H54 (cell line): Measurements from ENCODE around the gene ZNF490.
A peak's percentile ranks its signal among the peaks of the same experiment; 100 is the strongest.
"Not testable (repeated sequence)": the region's sequence is repeated elsewhere in the genome, so short reads cannot be mapped to it uniquely, and the experiment has no call there.

Experiments used
- DNase-seq: peaks from one replicate; pipeline ENCODE4 v3.0.0; 2011; ENCODE audit warnings: low spot score, mixed read lengths; ENCODE audit not compliant: insufficient read length
- FAIRE-seq: peaks from 3 replicates; lab custom pipeline; 2011; peaks lifted over from hg19 to GRCh38; lab: Jason Lieb, UNC
- POLR2A ChIP-seq: IDR thresholded peaks from 2 replicates; pipeline ENCODE4 v1.6.1; 2011; ENCODE audit warnings: low read depth, mild to moderate bottlenecking, low read length

Gene ZNF490

DNA sequence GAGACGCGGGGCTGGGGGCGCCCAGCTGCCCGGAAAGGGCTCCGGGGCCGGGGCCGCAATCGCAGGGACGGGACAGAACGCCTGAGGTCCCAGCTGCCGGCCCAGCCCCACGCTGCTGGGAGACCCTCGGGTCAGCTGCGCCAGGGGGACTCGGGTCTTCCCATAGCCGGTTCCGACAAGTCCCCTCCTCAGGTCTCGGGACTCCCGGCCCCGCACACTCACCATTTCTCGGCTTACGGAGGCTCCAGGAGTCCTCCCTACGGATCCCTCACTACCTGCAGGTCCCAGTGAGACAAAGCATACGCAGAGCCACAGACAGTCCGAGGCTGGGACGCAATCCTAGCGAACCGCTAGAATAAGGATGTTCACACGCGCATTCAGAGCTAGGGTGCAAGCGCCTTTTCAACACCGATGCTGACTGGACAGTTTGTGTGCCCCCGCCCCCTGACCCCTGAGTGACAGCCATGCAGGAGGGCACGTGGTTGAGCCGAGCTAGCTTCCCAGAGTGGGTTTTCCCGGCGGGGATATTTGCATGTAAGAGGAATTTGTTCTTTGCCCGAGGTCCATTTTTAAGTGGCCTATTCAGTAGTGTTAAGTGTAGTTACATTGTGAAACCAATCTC, 13.6 kb downstream of the ZNF490 start:
- FAIRE-seq (no peak), DNase-seq (no peak)
- no peak for TF ChIP-seq POLR2A

DNA sequence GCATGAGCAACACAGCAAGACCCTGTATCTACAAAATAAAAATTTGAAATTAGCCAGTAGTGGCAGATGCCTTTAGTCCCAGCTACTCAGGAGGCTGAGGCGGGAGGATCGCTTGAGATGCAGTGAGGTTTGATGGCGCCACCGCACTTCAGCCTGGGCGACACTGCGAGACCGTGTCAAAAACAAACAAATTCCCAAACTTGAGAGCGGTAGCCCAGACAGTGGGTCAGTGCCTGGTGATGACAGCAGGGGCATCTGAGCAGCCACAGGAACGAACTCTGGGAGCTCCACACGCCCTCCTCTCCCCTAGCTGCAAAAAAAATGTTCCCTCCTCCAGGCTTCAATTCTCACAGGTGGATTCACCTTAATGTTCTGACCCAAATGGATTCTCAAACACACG, 14.1 kb downstream of the ZNF490 start:
- DNase-seq (no peak), FAIRE-seq (no peak)
- TF ChIP-seq POLR2A: no peak

DNA sequence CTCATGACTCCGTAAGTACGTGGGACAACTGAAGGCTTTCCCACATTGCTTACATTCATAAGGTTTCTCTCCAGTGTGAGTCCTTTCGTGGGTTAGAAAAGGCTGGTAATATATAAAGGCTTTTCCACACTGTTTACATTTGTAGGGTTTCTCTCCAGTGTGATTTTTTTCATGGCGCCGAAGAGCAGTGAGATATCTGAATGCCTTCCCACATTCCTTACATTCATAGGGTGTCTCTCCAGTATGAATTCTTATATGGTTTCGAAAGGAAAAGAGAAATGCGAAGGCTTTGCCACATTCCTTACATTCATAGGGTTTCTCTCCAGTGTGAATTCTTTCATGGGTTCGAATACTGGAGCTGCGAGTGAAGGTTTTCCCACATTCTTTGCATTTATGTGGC, 29.5 kb downstream of the ZNF490 start:
- DNase-seq: no peak
- TF ChIP-seq POLR2A: no peak
- no peak for FAIRE-seq

DNA sequence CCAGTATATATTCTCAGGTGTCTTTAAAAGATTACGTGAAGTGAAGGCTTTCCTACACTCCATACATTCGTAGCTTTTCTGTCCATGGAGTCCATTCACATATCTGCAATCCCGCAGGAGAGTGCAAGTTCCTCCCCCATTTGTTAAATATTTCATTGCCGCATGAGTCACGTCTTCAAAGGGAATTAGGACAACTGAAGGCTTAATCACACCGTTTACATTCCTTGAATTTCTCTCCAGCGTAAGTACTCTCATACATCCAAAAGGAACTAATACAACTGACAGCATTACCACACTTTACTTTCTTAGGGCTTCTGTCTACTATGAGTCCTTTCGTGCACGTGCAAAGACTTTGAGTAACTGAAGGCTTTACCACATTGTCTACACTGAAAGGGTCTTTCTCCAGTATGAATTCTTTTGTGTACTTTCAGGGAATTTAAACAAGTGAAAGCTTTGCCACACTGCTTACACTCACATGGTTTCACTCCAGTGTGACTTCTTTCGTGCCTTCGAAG, 30.4 kb downstream of the ZNF490 start:
- DNase-seq: peak; percentile 22
- peak; percentile 15 for FAIRE-seq
- TF ChIP-seq POLR2A: no peak

DNA sequence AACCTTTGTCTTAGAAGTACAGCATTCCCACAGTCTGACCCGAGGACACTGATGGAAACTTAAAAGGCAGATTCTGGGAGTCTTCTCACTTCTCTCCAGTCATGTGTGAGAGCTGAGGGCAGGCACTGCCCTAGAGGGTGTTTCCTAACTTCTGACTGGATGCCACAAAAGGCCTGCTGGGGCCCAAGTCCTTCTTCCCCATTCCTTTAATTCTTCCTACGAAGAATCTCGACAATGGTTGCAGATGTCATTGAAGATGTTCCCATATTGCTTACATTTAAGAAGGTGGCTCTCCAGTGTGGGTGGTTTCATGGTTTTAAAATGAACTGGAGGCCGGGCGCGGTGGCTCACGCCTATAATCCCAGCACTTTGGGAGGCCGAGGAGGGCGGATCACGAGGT, 32.0 kb downstream of the ZNF490 start:
- FAIRE-seq: no peak
- no peak for DNase-seq
- TF ChIP-seq POLR2A: no peak

DNA sequence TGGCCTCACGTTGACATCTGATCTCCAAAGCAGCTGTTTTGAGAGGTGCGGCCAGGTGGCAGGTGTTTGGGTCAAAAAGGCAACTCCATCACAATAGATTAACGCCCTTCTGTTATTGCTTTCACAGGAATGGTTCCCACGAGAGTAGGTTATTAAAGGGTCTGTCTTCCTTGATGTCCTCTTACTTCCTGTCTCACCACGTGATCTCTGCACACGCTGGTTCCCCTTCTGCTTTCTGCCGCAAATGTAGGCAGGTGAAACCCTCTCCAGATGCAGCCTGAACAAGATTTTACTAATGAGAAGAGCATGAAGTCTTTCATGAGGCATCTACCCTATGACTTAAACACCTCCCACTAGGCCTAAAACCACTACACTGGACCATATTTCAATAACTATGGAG, 36.6 kb downstream of the ZNF490 start:
- no peak for TF ChIP-seq POLR2A
- FAIRE-seq (no peak), DNase-seq (no peak)

DNA sequence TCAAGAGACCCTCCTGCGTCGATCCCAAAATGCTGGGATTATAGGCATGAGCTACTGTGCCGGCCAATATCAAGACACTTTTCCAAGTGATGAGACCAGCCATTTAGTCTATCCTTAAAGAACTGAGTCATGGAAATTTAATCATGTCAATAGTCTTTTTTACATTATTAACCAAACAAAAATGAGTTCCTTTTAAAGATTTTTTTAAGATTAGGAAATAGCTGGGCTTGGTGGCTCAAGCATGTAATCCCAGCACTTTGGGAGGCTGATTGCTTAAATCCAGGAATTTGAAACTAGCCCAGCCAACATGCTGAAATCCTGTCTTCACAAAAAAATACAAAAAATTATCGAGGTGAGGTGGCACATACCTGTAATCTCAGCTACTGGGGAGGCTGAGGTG, 42.7 kb downstream of the ZNF490 start:
- no peak for FAIRE-seq
- TF ChIP-seq POLR2A: no peak

DNA sequence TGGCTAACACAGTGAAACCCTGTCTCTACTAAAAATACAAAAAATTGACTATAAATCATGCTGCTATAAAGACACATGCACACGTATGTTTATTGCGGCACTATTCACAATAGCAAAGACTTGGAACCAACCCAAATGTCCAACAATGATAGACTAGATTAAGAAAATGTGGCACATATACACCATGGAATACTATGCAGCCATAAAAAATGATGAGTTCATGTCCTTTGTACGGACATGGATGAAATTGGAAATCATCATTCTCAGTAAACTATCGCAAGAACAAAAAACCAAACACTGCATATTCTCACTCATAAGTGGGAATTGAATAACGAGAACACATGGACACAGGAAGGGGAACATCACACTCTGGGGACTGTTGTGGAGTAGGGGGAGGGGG, 44.2 kb downstream of the ZNF490 start:
- FAIRE-seq, DNase-seq: not testable (repeated sequence)

More for the DNA sequence above, 42.7 kb downstream of the ZNF490 start:
- no peak for DNase-seq

DNA sequence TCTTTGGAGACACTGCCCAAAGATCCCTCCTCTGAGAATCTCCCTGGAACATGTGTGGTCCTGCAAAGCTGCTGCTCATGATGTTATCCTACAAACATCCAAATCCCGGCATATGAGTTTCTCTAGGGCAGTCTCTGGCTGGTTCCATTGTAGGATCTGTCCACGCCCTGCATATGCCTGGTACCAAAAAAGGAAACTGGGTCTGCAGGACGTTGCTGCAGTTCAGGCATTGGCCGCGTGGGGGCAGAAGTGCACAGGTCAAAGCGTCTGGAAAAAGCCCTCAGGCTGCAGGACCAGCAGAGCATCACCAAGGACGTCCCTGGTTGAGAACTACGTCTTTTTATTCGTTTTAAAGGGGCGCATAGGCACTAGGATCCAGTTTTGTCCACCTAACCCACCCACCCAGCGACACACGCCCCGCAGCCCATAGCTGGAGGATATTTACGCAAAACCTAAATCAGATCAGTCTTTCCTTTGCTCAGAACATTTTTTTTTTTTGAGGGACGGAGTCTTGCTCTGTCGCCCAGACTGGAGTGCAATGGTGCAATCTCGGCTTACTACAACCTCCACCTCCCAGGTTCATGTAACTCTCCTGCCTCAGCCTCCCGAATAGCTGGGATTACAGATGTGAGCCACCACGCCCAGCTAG, 46.5 kb downstream of the ZNF490 start:
- TF ChIP-seq POLR2A: no peak
- DNase-seq (peak; percentile 90), FAIRE-seq (peak; percentile 77)

DNA sequence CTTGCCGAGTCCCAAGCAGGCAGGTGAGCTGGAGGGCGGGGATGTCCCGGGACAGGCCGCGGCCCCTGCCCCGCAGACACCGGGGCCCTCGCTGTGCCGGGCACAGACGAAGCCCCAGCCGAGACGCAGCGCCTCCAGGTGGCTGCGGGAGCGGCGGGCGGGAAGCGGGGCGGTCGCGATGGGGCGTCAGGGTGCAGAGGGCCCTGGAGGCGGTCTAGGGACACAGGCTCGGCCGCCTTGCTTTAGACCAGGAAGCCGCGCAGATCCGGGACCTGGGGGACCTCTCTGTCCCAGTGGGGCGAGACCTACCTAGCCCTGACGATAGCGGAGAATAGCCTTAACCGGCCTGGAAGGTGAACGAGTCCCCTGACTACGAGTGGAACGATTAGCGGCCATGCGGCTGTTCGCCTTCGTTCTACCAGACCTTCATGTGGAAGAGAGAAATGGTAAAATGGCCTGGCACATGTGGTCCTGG, 55.1 kb downstream of the ZNF490 start:
- TF ChIP-seq POLR2A: no peak
- no peak for DNase-seq
- no peak for FAIRE-seq

DNA sequence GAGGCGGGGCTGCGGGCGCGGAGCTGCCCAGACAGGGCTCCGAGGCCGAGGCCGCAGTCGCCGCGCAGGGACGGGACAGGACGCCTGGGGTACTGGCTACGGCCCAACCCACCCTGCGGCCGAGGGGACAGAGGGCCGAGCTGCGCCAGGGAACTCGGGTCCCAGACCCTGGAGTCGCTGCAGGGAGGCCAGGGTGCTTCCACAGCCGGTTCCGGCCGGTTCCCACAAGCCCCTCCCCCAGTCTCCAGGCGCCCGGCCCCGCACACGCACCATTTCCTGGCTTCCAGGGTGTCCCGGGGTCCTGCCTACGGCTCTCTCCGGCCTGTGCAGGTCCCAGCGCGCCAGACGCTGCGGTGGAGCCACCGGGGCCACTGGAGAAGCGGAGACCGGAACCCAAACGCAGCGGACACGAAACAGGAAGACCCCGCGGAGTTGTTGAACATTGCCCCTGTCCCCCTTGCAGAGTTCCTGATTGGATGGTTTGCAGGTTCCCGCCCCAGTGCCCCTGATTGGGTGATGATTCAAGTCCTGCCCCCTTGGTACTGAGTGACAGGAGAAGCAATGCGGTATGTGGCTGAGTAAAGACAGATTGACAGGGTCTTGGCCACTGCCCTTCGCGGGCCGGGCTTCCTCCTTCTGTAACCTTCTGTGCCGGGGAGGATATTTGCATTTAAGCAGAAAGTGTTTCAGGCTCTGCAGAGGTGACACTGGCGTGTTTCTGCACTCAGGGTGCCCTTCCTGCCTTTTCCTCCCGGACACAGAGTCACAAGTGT, 59.4 kb downstream of the ZNF490 start, which contains the start of gene ZNF564:
Gene ZNF564, minus strand, starts transcription at position 423 of the 773 bp plus-strand sequence. Its CDS starts 150 bp downstream, at position 273.
- peak; percentile 67 for TF ChIP-seq POLR2A
- FAIRE-seq (peak; percentile 95), DNase-seq (peak; percentile 95)

DNA sequence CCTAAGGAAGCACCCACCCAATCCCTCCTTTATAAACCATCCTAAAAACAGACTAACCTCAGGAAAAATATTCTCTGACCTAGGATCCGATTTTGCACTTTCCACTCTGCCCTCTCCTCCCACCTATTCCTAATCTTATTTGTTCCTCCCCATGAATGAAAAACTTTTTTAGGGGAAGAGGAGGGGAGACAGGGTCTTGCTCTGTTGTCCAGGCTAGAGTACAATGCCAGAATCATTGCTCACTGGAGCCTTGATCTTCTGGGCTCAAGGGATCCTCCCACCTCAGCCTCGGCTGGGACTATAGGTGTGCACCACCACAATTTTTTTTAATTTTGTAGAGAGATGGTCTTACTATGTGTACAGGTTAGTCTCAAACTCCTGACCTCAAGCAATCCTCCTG, 63.7 kb downstream of the ZNF490 start:
- no peak for TF ChIP-seq POLR2A
- FAIRE-seq (no peak), DNase-seq (no peak)

DNA sequence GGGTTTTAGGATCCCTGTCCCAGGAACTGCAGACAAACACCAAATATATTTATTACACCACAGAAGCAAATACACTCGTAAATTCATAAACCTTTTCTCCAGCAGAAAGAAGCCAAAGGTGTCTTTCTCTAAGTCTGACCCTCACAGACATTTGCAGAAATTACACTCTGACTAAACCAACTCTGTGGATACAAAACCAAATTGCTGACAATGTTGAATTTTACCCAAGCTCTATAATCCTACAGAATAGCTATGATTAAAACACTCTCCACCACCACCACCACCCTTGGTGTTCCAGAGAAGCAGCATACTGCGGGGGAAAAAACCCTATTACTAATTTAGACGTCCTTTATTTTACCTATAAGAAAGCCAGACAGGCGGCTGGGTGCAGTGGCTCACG, 64.5 kb downstream of the ZNF490 start:
- DNase-seq: no peak
- no peak for FAIRE-seq
- TF ChIP-seq POLR2A: no peak

DNA sequence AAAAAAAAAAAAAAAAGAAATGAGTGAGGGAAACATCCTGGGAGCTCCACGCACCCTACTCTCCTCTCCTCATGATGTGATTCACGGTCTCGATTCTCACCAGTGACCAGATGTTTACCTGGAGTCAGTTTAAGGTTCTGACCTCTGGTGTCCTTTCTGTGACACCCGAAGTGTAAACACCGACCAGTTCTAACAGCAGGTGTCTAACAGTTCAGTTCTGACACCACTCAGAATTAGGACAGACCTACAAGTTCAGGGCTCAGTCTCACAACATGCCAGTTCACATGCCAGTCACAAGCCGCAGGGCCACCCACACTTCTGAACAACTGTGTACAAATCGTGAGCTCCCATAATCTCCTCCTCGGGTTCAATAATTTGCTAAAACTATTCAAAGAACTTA, 65.3 kb downstream of the ZNF490 start:
- no peak for DNase-seq
- FAIRE-seq: no peak
- no peak for TF ChIP-seq POLR2A
